Naive thymus-derived CD4-positive, alpha-beta T cell (primary cell): ENCODE measurements around the gene BMAL1. TPM values are rescaled to one million over a fixed set of nuclear protein-coding genes. Genes with fewer than 3 reads are reported as not detected.

Experiments
- ATAC-seq: fragments of 150-1000 bp; cut with Tn5 transposase; 2 replicates; pipeline ENCODE4 v1.10.0; 2021; ENCODE audit warnings: mild to moderate bottlenecking, moderate library complexity
- CTCF ChIA-PET: fragments of 350-600 bp; sonication (Branson Sonifier 250); formaldehyde crosslinking; loops from one replicate; lab custom pipeline; 2021; ENCODE audit warnings: antibody characterized with exemption; lab: Charles Lee
- POLR2A ChIA-PET: fragments of 350-600 bp; sonication (Branson Sonifier 250); formaldehyde crosslinking; loops from one replicate; lab custom pipeline; 2021; ENCODE audit warnings: antibody characterized with exemption, inconsistent platforms; lab: Charles Lee
- DNase-seq, 9 donors: peaks; one replicate each; pipeline versions ENCODE4 v3.0.0 to v3.0.0-alpha.2; 2020 to 2022; ENCODE audit warnings: mixed read lengths in 1 of 9
- H3K27ac ChIP-seq: one replicate; pipeline ENCODE4 v1.7.0; 2013; ENCODE audit warnings: mild to moderate bottlenecking, low read depth, low read length, moderate library complexity
- H3K27me3 ChIP-seq, 2 donors: one replicate each; pipeline ENCODE4 v1.7.0; 2013; ENCODE audit warnings: low read length in 2 of 2, mild to moderate bottlenecking in 2 of 2, moderate library complexity in 2 of 2; ENCODE audit not compliant: control insufficient read depth in 2 of 2, insufficient read depth in 2 of 2
- H3K36me3 ChIP-seq, 3 experiments: 1 replicate in 2 of 3; 2 replicates in 1 of 3; pipeline ENCODE4 v1.7.0; 2013; ENCODE audit warnings: low read length in 3 of 3, mild to moderate bottlenecking in 3 of 3, moderate library complexity in 1 of 3; ENCODE audit not compliant: insufficient read depth in 3 of 3, control insufficient read depth in 2 of 3
- H3K4me1 ChIP-seq, 2 donors: one replicate each; pipeline ENCODE4 v1.7.0; 2013; ENCODE audit warnings: low read length in 2 of 2, mild to moderate bottlenecking in 2 of 2, moderate library complexity in 1 of 2; ENCODE audit not compliant: control insufficient read depth in 2 of 2, insufficient read depth in 2 of 2
- H3K4me3 ChIP-seq: 2 replicates; pipeline ENCODE4 v1.7.0; 2013; ENCODE audit warnings: mild to moderate bottlenecking, low read length
- H3K9me3 ChIP-seq, 3 experiments: 1 replicate in 2 of 3; 2 replicates in 1 of 3; pipeline ENCODE4 v1.7.0; 2013; ENCODE audit warnings: low read length in 3 of 3; ENCODE audit not compliant: control insufficient read depth in 2 of 3
- H3K27ac Mint-ChIP-seq, 9 donors: one replicate each; pipeline ENCODE4 v1.8.0; 2020 to 2022; ENCODE audit warnings: mixed read lengths in 9 of 9, mild to moderate bottlenecking in 8 of 9, moderate library complexity in 5 of 9, inconsistent platforms in 2 of 9
- H3K27me3 Mint-ChIP-seq, 5 donors: one replicate each; pipeline ENCODE4 v1.8.0; 2021 to 2022; ENCODE audit warnings: mixed read lengths in 5 of 5, mild to moderate bottlenecking in 1 of 5
- H3K36me3 Mint-ChIP-seq, 5 donors: one replicate each; pipeline ENCODE4 v1.8.0; 2020 to 2022; ENCODE audit warnings: mixed read lengths in 5 of 5, mild to moderate bottlenecking in 3 of 5, inconsistent platforms in 1 of 5
- H3K4me1 Mint-ChIP-seq, 7 donors: one replicate each; pipeline ENCODE4 v1.8.0; 2020 to 2022; ENCODE audit warnings: mixed read lengths in 7 of 7, mild to moderate bottlenecking in 3 of 7, inconsistent platforms in 1 of 7
- H3K4me3 Mint-ChIP-seq, 10 donors: one replicate each; pipeline ENCODE4 v1.8.0; 2020 to 2022; ENCODE audit warnings: mild to moderate bottlenecking in 10 of 10, mixed read lengths in 10 of 10, moderate library complexity in 6 of 10, inconsistent platforms in 2 of 10
- H3K9me3 Mint-ChIP-seq, 11 donors: one replicate each; pipeline ENCODE4 v1.8.0; 2020 to 2022; ENCODE audit warnings: mixed read lengths in 11 of 11, mild to moderate bottlenecking in 4 of 11, inconsistent platforms in 1 of 11, moderate library complexity in 1 of 11
- intact Hi-C, 2 donors: fragments of 100-400 bp; cut with micrococcal nuclease; formaldehyde crosslinking; loops; one replicate each; pipeline ENCODE4 v1.15.1; 2023
- polyA plus RNA-seq, 2 donors: library from polyadenylated mRNA; unstranded; fragments of 300-500 nt; fragmentation: Illumina TruSeq; gene quantifications; one replicate each; pipeline ENCODE4 v1.2.3, GENCODE V29; 2021
- total RNA-seq, 6 experiments: library from RNA in 5 of 6; stranded (reverse) in 5 of 6; gene quantifications; 1 replicate in 5 of 6; 2 replicates in 1 of 6; pipeline ENCODE4 v1.2.3 and lab custom pipeline; 2021 to 2026

The BMAL1 gene
- total and polyA plus RNA-seq, 7 experiments from 2014 or later, result 12.8 to 88.3 (median 47.9) TPM

GRCh38 chr11:13329670-13330356 is 52.2 kb downstream of the BMAL1 start:
- H3K9me3 Mint-ChIP-seq, result no peaks in the 10 kb centered on the region
- ChIA-PET CTCF (no interaction called here), POLR2A (no interaction called here)
- H3K27me3 Mint-ChIP-seq, result no peaks in the 10 kb centered on the region
- intact Hi-C loops, result loop anchor here in 1 of 2 donors (10.0 kb wide), 1 partner anchor 135 kb away; the partner anchor contains the start of gene BTBD10
- H3K4me1 Mint-ChIP-seq, result peaks cover 32 to 76% (median 48%) of the 10 kb centered on the region in 7 donors
- Histone ChIP-seq H3K27me3 (no peaks in the 10 kb centered on the region), H3K9me3 (no peaks in the 10 kb centered on the region), H3K4me3 (no peak overlapping the region), H3K4me1 (peaks cover 0 to 13% of the 10 kb centered on the region in 2 donors), H3K36me3 (no peaks in the 10 kb centered on the region), H3K27ac (no peak overlapping the region)
- peak overlapping the region in 1 of 9 donors; percentile 36 for H3K27ac Mint-ChIP-seq
- no peak for DNase-seq
- no peak overlapping the region for H3K4me3 Mint-ChIP-seq
- no peak for ATAC-seq
- H3K36me3 Mint-ChIP-seq, result peaks cover 0 to 32% (median 16%) of the 10 kb centered on the region in 5 donors

- Histone ChIP-seq H3K36me3 (no peaks in the 10 kb centered on the region), H3K27me3 (no peaks in the 10 kb centered on the region), H3K4me3 (no peak overlapping the region), H3K4me1 (peaks cover 0 to 18% of the 10 kb centered on the region in 2 donors), H3K27ac (no peak overlapping the region), H3K9me3 (no peaks in the 10 kb centered on the region)
- ChIA-PET POLR2A (no interaction called here), CTCF (interaction anchor here (0.6 to 0.9 kb wide), 2 partner anchors 13 to 127 kb away, joined by 3 read pairs; no protein-coding TSS in a partner anchor)
- Mint-ChIP-seq H3K4me1 (peaks cover 35 to 83% (median 58%) of the 10 kb centered on the region in 7 donors), H3K9me3 (no peaks in the 10 kb centered on the region), H3K27ac (peak overlapping the region in 4 of 9 donors; percentile 32 to 71 (median 48)), H3K36me3 (peaks cover 0 to 26% (median 15%) of the 10 kb centered on the region in 5 donors), H3K27me3 (no peaks in the 10 kb centered on the region), H3K4me3 (no peak overlapping the region)
- DNase-seq, result no peak
- intact Hi-C loops, result loop anchor here in 1 of 2 donors (10.0 kb wide), 1 partner anchor 133 kb away; the partner anchor contains the start of gene BTBD10
- no peak for ATAC-seq
These were observed 54.5 kb downstream of the BMAL1 start for GRCh38 chr11:13332124-13332523.

GRCh38 chr11:13333456-13333957 is 55.9 kb downstream of the BMAL1 start:
- ChIA-PET CTCF (interaction anchor here (0.9 to 3.2 kb wide), 4 partner anchors 9 to 95 kb away, joined by 3 to 10 read pairs (median 4); no protein-coding TSS in a partner anchor), POLR2A (interaction anchor here (0.5 kb wide), 1 partner anchor 60 kb away, joined by 3 read pairs; no protein-coding TSS in a partner anchor)
- peak; percentile 18 for ATAC-seq
- Histone ChIP-seq H3K27ac (no peak overlapping the region), H3K4me3 (no peak overlapping the region), H3K4me1 (peaks cover 10 to 27% of the 10 kb centered on the region in 2 donors), H3K36me3 (no peaks in the 10 kb centered on the region), H3K27me3 (no peaks in the 10 kb centered on the region), H3K9me3 (no peaks in the 10 kb centered on the region)
- DNase-seq, result peak in 1 of 9 donors; percentile 27
- no peaks in the 10 kb centered on the region for H3K9me3 Mint-ChIP-seq
- H3K27me3 Mint-ChIP-seq, result no peaks in the 10 kb centered on the region
- H3K4me3 Mint-ChIP-seq, result peak overlapping the region in 4 of 10 donors; percentile 12 to 65 (median 38)
- peaks cover 31 to 84% (median 71%) of the 10 kb centered on the region in 7 donors for H3K4me1 Mint-ChIP-seq
- intact Hi-C loops, result loop anchor here in 1 of 2 donors (10.0 kb wide), 1 partner anchor 131 kb away; the partner anchor contains the start of gene BTBD10
- H3K27ac Mint-ChIP-seq, result peak overlapping the region in 8 of 9 donors; percentile 2 to 69 (median 44)
- H3K36me3 Mint-ChIP-seq, result peaks cover 0 to 13% (median 5%) of the 10 kb centered on the region in 5 donors

- Histone ChIP-seq H3K27me3 (no peaks in the 10 kb centered on the region), H3K27ac (no peak overlapping the region), H3K4me3 (no peak overlapping the region), H3K36me3 (no peaks in the 10 kb centered on the region), H3K4me1 (peaks cover 17 to 34% of the 10 kb centered on the region in 2 donors), H3K9me3 (no peaks in the 10 kb centered on the region)
- DNase-seq (no peak), ATAC-seq (no peak)
- peak overlapping the region in 3 of 10 donors; percentile 12 to 65 (median 46) for H3K4me3 Mint-ChIP-seq
- H3K27ac Mint-ChIP-seq, result peak overlapping the region in 7 of 9 donors; percentile 1 to 69 (median 47)
- CTCF ChIA-PET, result interaction anchor here (1.1 to 3.2 kb wide), 5 partner anchors 43 to 371 kb away, joined by 3 to 15 read pairs (median 5); no protein-coding TSS in a partner anchor
- H3K27me3 Mint-ChIP-seq, result no peaks in the 10 kb centered on the region
- peaks cover 0 to 9% (median 0%) of the 10 kb centered on the region in 5 donors for H3K36me3 Mint-ChIP-seq
- H3K9me3 Mint-ChIP-seq, result no peaks in the 10 kb centered on the region
- intact Hi-C loops, result loop anchor here (2.0 to 10.0 kb wide), 3 partner anchors 15 to 151 kb away; partner anchors contain the start of gene BTBD10 (in 1 of the 2)
- POLR2A ChIA-PET, result interaction anchor here (1.1 kb wide), 1 partner anchor 11 kb away, joined by 5 read pairs; no protein-coding TSS in a partner anchor
- peaks cover 33 to 85% (median 78%) of the 10 kb centered on the region in 7 donors for H3K4me1 Mint-ChIP-seq
These were observed 56.6 kb downstream of the BMAL1 start for GRCh38 chr11:13334034-13334786.

- peaks cover 40 to 84% (median 81%) of the 10 kb centered on the region in 7 donors for H3K4me1 Mint-ChIP-seq
- Histone ChIP-seq H3K9me3 (no peaks in the 10 kb centered on the region), H3K4me3 (no peak overlapping the region), H3K27ac (no peak overlapping the region), H3K36me3 (no peaks in the 10 kb centered on the region), H3K27me3 (no peaks in the 10 kb centered on the region), H3K4me1 (peaks cover 21 to 37% of the 10 kb centered on the region in 2 donors)
- ATAC-seq, result peak; percentile 84
- H3K27me3 Mint-ChIP-seq, result no peaks in the 10 kb centered on the region
- ChIA-PET POLR2A (no interaction called here), CTCF (interaction anchor here (0.8 to 3.2 kb wide), 16 partner anchors 10 to 372 kb away, joined by 3 to 15 read pairs (median 5); no protein-coding TSS in a partner anchor)
- peak; percentile 19 to 75 (median 67) for DNase-seq
- peaks cover 0 to 9% (median 0%) of the 10 kb centered on the region in 5 donors for H3K36me3 Mint-ChIP-seq
- no peak overlapping the region for H3K4me3 Mint-ChIP-seq
- no peaks in the 10 kb centered on the region for H3K9me3 Mint-ChIP-seq
- intact Hi-C loops, result loop anchor here (1.0 to 10.0 kb wide), 10 partner anchors 9 to 371 kb away; partner anchors contain the start of genes BMAL1 (in 1 of the 2) and BTBD10 (in 1 of the 2)
- peak overlapping the region in 4 of 9 donors; percentile 0 to 19 (median 2) for H3K27ac Mint-ChIP-seq
These were observed 57.7 kb downstream of the BMAL1 start for GRCh38 chr11:13335319-13335718.
